Panc1 (cell line): ENCODE results near the gene RPS14. TPM values are rescaled to one million over a fixed set of nuclear protein-coding genes. Genes with fewer than 3 reads are reported as not detected.

Experiments
- ATAC-seq: fragments of 200-7000 bp; cut with Tn5 transposase; 2 replicates; pipeline ENCODE4 v1.9.1; 2020; ENCODE audit warnings: mild to moderate bottlenecking, moderate library complexity
- BruUV-seq: library from RNA; stranded (reverse); fragments of 400-500 nt; replicated peaks from 2 replicates; lab custom pipeline; 2021; lab: Mats Ljungman, UMichigan
- CTCF ChIA-PET: fragments of 300-600 bp; sonication (Branson Sonifier 250); formaldehyde crosslinking; loops from one replicate; lab custom pipeline; 2022; ENCODE audit warnings: antibody characterized with exemption; lab: Charles Lee
- POLR2A ChIA-PET: fragments of 300-600 bp; sonication (Branson Sonifier 250); formaldehyde crosslinking; loops from one replicate; lab custom pipeline; 2022; ENCODE audit warnings: antibody characterized with exemption; lab: Charles Lee
- DNase-seq: peaks from one replicate; pipeline ENCODE4 v3.0.0-alpha.2; 2010; ENCODE audit warnings: low read depth, low spot score
- H3K27ac ChIP-seq: 2 replicates; pipeline ENCODE4 v1.5.1; 2011; ENCODE audit warnings: mild to moderate bottlenecking, low read length, inconsistent platforms
- H3K27me3 ChIP-seq: fragments of 200-500 bp; sonication (Bioruptor generic); 2 replicates; pipeline ENCODE4 v1.6.0; 2014; ENCODE audit warnings: low read length, inconsistent platforms; ENCODE audit not compliant: control insufficient read depth, insufficient read depth
- H3K36me3 ChIP-seq: fragments of 200-500 bp; sonication (Bioruptor generic); 2 replicates; pipeline ENCODE4 v1.5.1; 2014; ENCODE audit warnings: inconsistent platforms, mild to moderate bottlenecking, low read length, moderate library complexity; ENCODE audit not compliant: control insufficient read depth, insufficient read depth
- H3K4me1 ChIP-seq: 2 replicates; pipeline ENCODE4 v1.5.1; 2011; ENCODE audit warnings: inconsistent platforms, mild to moderate bottlenecking, low read length, moderate library complexity; ENCODE audit not compliant: control insufficient read depth, insufficient read depth
- H3K4me3 ChIP-seq, 2 experiments: 2 replicates each; pipeline ENCODE4 v1.5.1; 2011 to 2012; ENCODE audit warnings: low read depth in 2 of 2, low read length in 2 of 2, mild to moderate bottlenecking in 2 of 2, inconsistent platforms in 1 of 2, moderate library complexity in 1 of 2
- H3K9me3 ChIP-seq: fragments of 200-500 bp; sonication (Bioruptor generic); 2 replicates; pipeline ENCODE4 v1.5.1; 2014; ENCODE audit warnings: low read depth, mild to moderate bottlenecking, inconsistent platforms, low read length, moderate library complexity; ENCODE audit not compliant: control insufficient read depth, insufficient read depth
- CTCF ChIP-seq: fragments of 450-650 bp; IDR thresholded peaks from 2 replicates; pipeline ENCODE4 v1.5.1; 2017; ENCODE audit warnings: mild to moderate bottlenecking
- POLR2AphosphoS5 ChIP-seq: IDR thresholded peaks from 2 replicates; pipeline ENCODE4 v1.6.1; 2012; ENCODE audit warnings: mild to moderate bottlenecking, low read depth, low read length, moderate library complexity
- REST ChIP-seq, 2 experiments: IDR thresholded peaks; 2 replicates each; pipeline ENCODE4 v1.6.1; 2011 to 2012; ENCODE audit warnings: low read depth in 2 of 2, control low read depth in 1 of 2, low read length in 1 of 2, mild to moderate bottlenecking in 1 of 2, moderate library complexity in 1 of 2; ENCODE audit not compliant: insufficient read depth in 1 of 2
- SIN3A ChIP-seq: IDR thresholded peaks from 2 replicates; pipeline ENCODE4 v1.6.1; 2012; ENCODE audit warnings: low read depth, mild to moderate bottlenecking, low read length, moderate library complexity, borderline replicate concordance; ENCODE audit not compliant: insufficient read depth
- TCF7L2 ChIP-seq: IDR thresholded peaks from 2 replicates; pipeline ENCODE4 v1.6.1; 2011; ENCODE audit warnings: mild to moderate bottlenecking, low read depth, low read length, inconsistent platforms
- in situ Hi-C: cut with HindIII; loops from 2 replicates; pipeline ENCODE4 v1.10.0; 2016; ENCODE audit warnings: low sequenced_read_pairs, low pct_unique_long_range_greater_than_20kb
- intact Hi-C: fragments of 100-400 bp; cut with micrococcal nuclease; formaldehyde crosslinking; loops from one replicate; pipeline ENCODE4 v1.10.0; 2022; ENCODE audit not compliant: unreplicated experiment
- total RNA-seq: library from RNA; stranded (reverse); gene quantifications from one replicate; pipeline ENCODE4 v1.2.1, GENCODE V29; 2021; ENCODE audit not compliant: unreplicated experiment

The RPS14 gene
- total RNA-seq, 1 experiment from 2014 or later = 1,959 TPM

GRCh38 chr5:150404941-150405816, 44.4 kb downstream of the RPS14 start:
- in situ Hi-C loops = no loop called here

GRCh38 chr5:150404535-150404934, 45.0 kb downstream of the RPS14 start:
- POLR2A ChIA-PET = no interaction called here
- no peak overlapping the region for H3K4me3 ChIP-seq
- CTCF ChIA-PET = no interaction called here
- in situ Hi-C loops (no loop called here), intact Hi-C loops (no loop called here)
- H3K4me1 ChIP-seq = no peaks in the 10 kb centered on the region
- no peaks in the 10 kb centered on the region for H3K36me3 ChIP-seq
- BruUV-seq = no TSS peak
- no peak overlapping the region for H3K27ac ChIP-seq
- no peaks in the 10 kb centered on the region for H3K27me3 ChIP-seq
- TF ChIP-seq TCF7L2 (no peak), CTCF (no peak), REST (IDR thresholded peaks at IDR 0.05; ENCODE audit: insufficient read depth in 1 of 2, low read depth in 2 of 2, low read length in 1 of 2) (no peak), POLR2AphosphoS5 (no peak), SIN3A (no peak)
- ATAC-seq = no peak
- no peaks in the 10 kb centered on the region for H3K9me3 ChIP-seq
- no peak for DNase-seq

More at GRCh38 chr5:150404941-150405816, 44.4 kb downstream of the RPS14 start:
- Histone ChIP-seq H3K4me1 (0 out of 2 replicates have a peak, but pooled peaks cover 2% of the 10 kb centered on the region), H3K27me3 (no peaks in the 10 kb centered on the region), H3K9me3 (no peaks in the 10 kb centered on the region), H3K27ac (no peak overlapping the region), H3K4me3 (no peak overlapping the region), H3K36me3 (no peaks in the 10 kb centered on the region)
- ATAC-seq (no peak), DNase-seq (no peak)
- intact Hi-C loops = no loop called here
- no peak for TF ChIP-seq REST (IDR thresholded peaks at IDR 0.05; ENCODE audit: insufficient read depth in 1 of 2, low read depth in 2 of 2, low read length in 1 of 2)
- TF ChIP-seq CTCF = no peak
- no peak for TF ChIP-seq POLR2AphosphoS5
- TF ChIP-seq SIN3A = no peak
- TF ChIP-seq TCF7L2 = no peak
- ChIA-PET CTCF (no interaction called here), POLR2A (no interaction called here)
- no TSS peak for BruUV-seq
